ENCODE measurements around the gene MBD4.
"Not testable (repeated sequence)": the region's sequence is repeated elsewhere in the genome, so short reads cannot be mapped to it uniquely, and the experiment has no call there.

MBD4 gene

DNA sequence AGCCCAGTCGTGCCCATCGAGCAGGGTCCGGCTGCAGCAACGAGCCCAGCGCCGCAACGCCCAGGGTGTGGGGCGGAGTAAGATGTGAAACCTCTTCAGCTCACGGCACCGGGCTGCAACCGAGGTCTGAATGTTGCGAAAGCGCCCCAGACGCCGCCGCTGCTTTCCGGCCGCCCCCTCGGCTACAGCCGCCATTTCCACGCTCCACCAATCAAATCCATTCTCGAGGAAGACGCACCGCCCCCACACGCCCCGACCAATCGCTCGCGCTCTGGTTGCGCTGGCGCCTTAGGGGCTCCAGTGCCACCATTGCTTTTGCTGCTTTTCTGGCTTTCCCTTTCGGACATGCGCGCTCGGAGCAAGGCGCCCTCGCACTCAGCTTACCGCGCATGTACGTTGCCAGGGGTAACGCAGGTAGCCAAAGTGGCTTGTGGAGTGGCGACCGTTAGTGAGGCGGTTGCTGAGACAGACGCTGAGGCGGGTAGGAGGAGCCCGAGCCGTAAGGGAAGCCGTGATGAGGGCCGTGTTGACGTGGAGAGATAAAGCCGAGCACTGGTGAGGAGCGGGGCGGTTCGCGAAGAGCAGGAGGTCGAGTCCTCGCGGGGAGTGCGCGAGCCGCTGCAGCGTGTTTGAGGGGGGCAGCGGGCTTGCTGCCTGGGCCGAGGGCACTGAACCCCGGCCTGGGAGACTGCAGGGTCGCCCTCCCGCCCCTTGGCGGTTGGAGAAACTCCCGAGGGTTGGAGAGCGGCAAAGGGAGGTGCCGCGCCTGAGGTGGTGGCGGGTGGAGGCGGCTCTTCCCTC lies at the start of gene MBD4, which contains the start of gene IFT122:
TSS of gene MBD4 (minus strand) at position 132 of the 801 bp plus-strand sequence. CDS start at position 17, 115 bp downstream.
TSS of gene IFT122 (plus strand) at position 408 of the 801 bp plus-strand sequence. CDS start at position 515, 107 bp downstream.
- peak; percentile 97 for DNase-seq (ENCODE audit: low read depth)

GRCh38 chr3:129489258-129489657 lies 49.5 kb upstream of the MBD4 start:
- DNase-seq (ENCODE audit: low read depth), result not testable (repeated sequence)

- DNase-seq (ENCODE audit: low read depth), result not testable (repeated sequence)
Observed at GRCh38 chr3:129487868-129488335, 48.2 kb upstream of the MBD4 start.

- no peak for DNase-seq (ENCODE audit: low read depth)
Observed at GRCh38 chr3:129487183-129487867, 47.6 kb upstream of the MBD4 start.

GRCh38 chr3:129486664-129487035 lies 46.9 kb upstream of the MBD4 start:
- DNase-seq (ENCODE audit: low read depth), result no peak

GRCh38 chr3:129485721-129486663 lies 46.2 kb upstream of the MBD4 start:
- no peak for DNase-seq (ENCODE audit: low read depth)

DNA sequence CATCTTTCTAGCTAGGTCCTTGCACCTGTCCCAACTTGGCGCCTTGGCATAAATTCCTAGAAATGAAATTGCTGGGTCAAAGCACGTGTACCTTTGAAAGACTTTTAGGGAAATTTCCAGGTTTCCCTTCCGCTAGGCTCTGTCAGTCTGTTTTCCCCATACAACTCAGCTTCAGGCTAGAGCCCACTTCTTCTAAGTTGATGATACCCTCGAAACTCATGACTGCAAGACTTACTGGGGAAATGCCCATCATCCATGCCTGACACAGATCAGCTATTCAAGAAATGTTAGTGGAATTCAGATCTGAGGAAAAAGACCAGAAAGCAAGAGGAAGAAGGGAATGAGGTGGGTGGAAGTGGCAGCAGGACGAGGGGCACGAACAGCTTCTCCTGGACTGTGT lies 45.4 kb upstream of the MBD4 start:
- DNase-seq (ENCODE audit: low read depth), result not testable (repeated sequence)

- DNase-seq (ENCODE audit: low read depth), result no peak
Observed at GRCh38 chr3:129483870-129484269, 44.1 kb upstream of the MBD4 start.

DNA sequence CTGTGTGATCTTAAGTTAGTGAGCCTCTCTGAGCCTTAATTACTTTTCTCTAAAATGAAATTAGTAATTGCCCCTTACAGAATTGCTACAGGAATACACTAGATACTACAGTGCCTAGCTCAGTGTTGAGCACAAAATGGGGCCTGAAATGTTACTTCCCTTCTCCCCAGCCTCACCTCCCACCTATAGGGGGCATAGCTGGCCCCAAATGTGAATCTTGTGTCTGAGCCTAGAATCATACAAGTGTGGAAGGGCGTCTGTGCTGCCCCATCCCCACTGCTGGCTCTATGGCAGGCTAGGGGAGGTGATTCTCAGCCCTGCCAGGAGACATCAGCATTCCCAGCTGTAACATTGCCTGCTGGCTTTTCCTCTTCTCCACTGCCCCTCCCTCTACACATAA lies 43.0 kb upstream of the MBD4 start:
- no peak for DNase-seq (ENCODE audit: low read depth)

DNA sequence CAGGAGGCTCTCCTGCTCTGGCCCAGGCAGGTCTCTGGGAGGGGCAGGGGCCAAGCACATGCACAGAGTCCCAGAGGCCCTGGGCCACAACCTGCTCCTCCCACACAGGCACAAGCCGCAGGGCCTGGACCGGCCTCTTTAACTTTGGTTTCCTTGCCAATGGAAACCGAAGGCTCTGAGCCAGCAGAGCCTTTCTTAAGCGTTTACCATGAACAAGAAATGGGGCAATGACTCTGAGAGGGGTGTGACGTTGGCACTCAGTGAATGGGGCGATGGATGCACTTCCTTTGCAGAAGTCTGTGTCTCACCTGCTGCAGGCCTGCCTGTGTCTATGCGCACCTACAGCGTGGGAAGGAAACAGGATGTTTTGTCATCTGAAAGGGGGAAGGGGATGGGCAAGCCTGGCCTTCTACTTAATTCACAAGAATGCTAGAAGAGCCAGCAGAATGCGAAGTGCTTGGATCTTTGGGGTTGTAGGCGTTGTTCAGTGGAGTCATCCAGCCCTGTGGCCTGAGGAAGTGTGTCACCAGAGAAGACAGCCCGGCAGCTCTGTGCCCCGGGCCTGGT lies 42.1 kb upstream of the MBD4 start:
- DNase-seq (ENCODE audit: low read depth), result peak; percentile 9

GRCh38 chr3:129481225-129481765 lies 41.5 kb upstream of the MBD4 start:
- not testable (repeated sequence) for DNase-seq (ENCODE audit: low read depth)

DNA sequence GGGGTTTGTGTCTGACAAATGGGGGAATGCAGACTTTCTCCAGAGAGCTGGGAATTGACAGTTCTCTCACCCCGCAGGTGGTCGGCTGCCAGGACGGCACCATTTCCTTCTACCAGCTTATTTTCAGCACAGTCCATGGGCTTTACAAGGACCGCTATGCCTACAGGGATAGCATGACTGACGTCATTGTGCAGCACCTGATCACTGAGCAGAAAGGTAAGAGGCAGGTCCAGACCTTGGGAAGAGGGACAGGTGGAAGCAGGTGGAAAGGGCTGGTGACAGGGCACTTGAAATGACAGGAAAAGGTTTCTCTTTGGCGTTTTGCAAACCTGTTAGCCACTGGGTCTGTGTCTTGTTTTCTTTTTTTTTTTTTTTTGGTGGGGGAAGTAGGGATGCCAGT lies 36.8 kb upstream of the MBD4 start:
- DNase-seq (ENCODE audit: low read depth), result no peak

DNA sequence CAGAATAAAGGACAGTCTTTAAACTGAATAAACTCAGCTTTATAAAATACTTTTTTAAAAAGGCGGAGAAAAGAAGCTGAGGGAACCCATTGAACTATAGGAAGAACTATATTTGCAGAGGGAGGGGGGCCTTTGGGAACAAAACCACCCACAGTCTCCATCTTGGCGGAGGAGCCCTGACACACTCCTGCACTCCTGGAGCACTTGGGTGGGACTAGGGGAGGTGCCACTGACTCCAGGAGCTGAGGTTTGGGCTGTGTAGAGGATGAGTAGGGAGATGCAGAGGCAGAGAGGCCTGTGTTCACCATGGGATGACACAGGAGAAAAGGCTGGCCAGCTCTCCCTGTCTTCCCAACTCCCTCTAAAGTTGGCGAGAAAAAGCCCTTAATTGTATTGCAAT lies 36.1 kb upstream of the MBD4 start:
- no peak for DNase-seq (ENCODE audit: low read depth)

GRCh38 chr3:129474984-129475804 lies 35.4 kb upstream of the MBD4 start:
- DNase-seq (ENCODE audit: low read depth), result no peak

GRCh38 chr3:129473769-129474152 lies 34.0 kb upstream of the MBD4 start:
- no peak for DNase-seq (ENCODE audit: low read depth)

DNA sequence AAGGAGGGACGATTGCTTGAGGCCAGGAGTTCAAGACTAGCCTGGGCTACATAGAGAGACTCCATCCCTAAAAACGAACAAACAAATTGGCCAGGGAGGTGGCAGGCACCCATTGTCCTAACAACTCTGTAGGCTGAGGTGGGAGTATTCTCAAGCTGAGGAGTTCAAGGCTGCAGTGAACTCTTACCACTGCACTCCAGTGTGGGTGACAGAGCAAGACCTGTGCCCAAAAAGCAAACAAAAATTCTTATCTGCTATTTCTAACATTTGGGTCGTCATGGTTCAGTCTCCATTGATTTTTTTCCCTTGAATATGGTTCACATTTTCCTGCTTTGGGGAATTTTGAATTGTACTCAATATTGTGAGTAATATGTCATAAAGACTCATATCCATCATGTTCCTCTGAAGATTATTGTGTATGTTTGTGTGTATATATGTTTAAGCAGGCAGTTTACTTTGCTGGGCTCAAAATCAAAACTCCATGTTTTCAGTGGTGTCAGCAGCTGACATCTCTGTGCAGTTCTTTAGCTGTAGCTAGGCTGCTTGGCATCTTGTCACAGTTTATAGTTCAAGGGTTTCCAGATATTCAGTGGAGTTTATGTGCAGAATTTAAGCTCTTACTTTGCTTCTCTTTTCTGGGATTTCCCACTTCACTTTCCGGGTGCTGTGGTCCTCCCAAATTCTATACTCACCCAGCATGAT lies 33.5 kb upstream of the MBD4 start:
- no peak for DNase-seq (ENCODE audit: low read depth)

- no peak for DNase-seq (ENCODE audit: low read depth)
Observed at GRCh38 chr3:129470861-129471260, 31.1 kb upstream of the MBD4 start.

GRCh38 chr3:129469026-129469425 lies 29.3 kb upstream of the MBD4 start:
- DNase-seq (ENCODE audit: low read depth), result no peak

GRCh38 chr3:129467932-129468331 lies 28.2 kb upstream of the MBD4 start:
- DNase-seq (ENCODE audit: low read depth), result no peak

GRCh38 chr3:129463716-129464115 lies 24.0 kb upstream of the MBD4 start:
- no peak for DNase-seq (ENCODE audit: low read depth)
